HepG2 (cell line): ENCODE data around the gene CFL1. TPM values are rescaled to one million over a fixed set of nuclear protein-coding genes. Genes with fewer than 3 reads are reported as not detected.

Source experiments
- DDIT3 ChIP-seq: sonication (generic); formaldehyde crosslinking; IDR thresholded peaks from 2 replicates; pipeline ENCODE4 v1.4.0; 2020; ENCODE audit warnings: mild to moderate bottlenecking, missing genetic modification reagents
- E2F1 ChIP-seq: sonication (generic); formaldehyde crosslinking; IDR thresholded peaks from 2 replicates; pipeline ENCODE4 v1.5.0; 2020; ENCODE audit warnings: missing genetic modification reagents
- HIC2 ChIP-seq: sonication (generic); formaldehyde crosslinking; IDR thresholded peaks from 2 replicates; pipeline ENCODE4 v1.9.0; 2022; ENCODE audit warnings: low read depth, missing genetic modification reagents
- RBM39 ChIP-seq: fragments of 200-400 bp; formaldehyde crosslinking; IDR thresholded peaks from one replicate; pipeline ENCODE4 v1.6.1; 2018; ENCODE audit warnings: antibody characterized with exemption, mild to moderate bottlenecking, low read depth, low read length; ENCODE audit not compliant: poor library complexity, severe bottlenecking
- TBL1XR1 ChIP-seq: fragments of 150-350 bp; IDR thresholded peaks from 2 replicates; pipeline ENCODE4 v1.6.1; 2014; ENCODE audit warnings: borderline replicate concordance, low read length; ENCODE audit not compliant: partially characterized antibody
- TOE1 ChIP-seq: sonication (generic); formaldehyde crosslinking; IDR thresholded peaks from 2 replicates; pipeline ENCODE4 v1.4.0; 2020; ENCODE audit warnings: mild to moderate bottlenecking, missing genetic modification reagents
- ZBTB25 ChIP-seq: IDR thresholded peaks from 2 replicates; pipeline ENCODE4 v1.6.1; 2018; ENCODE audit warnings: missing genetic modification reagents
- ZNF224 ChIP-seq: sonication (generic); formaldehyde crosslinking; IDR thresholded peaks from 2 replicates; pipeline ENCODE4 v1.5.0; 2020; ENCODE audit warnings: mild to moderate bottlenecking, missing genetic modification reagents
- ZNF343 ChIP-seq: sonication (generic); formaldehyde crosslinking; IDR thresholded peaks from 2 replicates; pipeline ENCODE4 v1.4.0; 2020; ENCODE audit warnings: mild to moderate bottlenecking, missing genetic modification reagents
- ZNF362 ChIP-seq: sonication (generic); formaldehyde crosslinking; IDR thresholded peaks from 2 replicates; pipeline ENCODE4 v1.4.0; 2020; ENCODE audit warnings: missing genetic modification reagents, mild to moderate bottlenecking, borderline replicate concordance
- ZNF556 ChIP-seq: sonication (generic); formaldehyde crosslinking; IDR thresholded peaks from 2 replicates; pipeline ENCODE4 v1.4.0; 2020; ENCODE audit warnings: mild to moderate bottlenecking, missing genetic modification reagents, borderline replicate concordance
- ZNF557 ChIP-seq: sonication (generic); formaldehyde crosslinking; IDR thresholded peaks from 2 replicates; pipeline ENCODE4 v1.4.0; 2020; ENCODE audit warnings: missing genetic modification reagents
- ZNF563 ChIP-seq: sonication (generic); formaldehyde crosslinking; IDR thresholded peaks from 2 replicates; pipeline ENCODE4 v1.8.0; 2022; ENCODE audit warnings: mild to moderate bottlenecking, moderate library complexity, missing genetic modification reagents
- ZSCAN5A ChIP-seq: sonication (generic); formaldehyde crosslinking; IDR thresholded peaks from 2 replicates; pipeline ENCODE4 v1.8.0; 2022; ENCODE audit warnings: mild to moderate bottlenecking, missing genetic modification reagents, borderline replicate concordance
- ZZZ3 ChIP-seq: sonication (generic); formaldehyde crosslinking; IDR thresholded peaks from 2 replicates; pipeline ENCODE4 v1.4.0; 2020; ENCODE audit warnings: missing genetic modification reagents, mild to moderate bottlenecking, borderline replicate concordance
- polyA plus RNA-seq, 8 experiments: library from polyadenylated mRNA; depleted of rRNA in 3 of 8; stranded (reverse) in 7 of 8; unstranded in 1 of 8; fragments of >200 nt; fragmentation: Illumina TruSeq in 4 of 8; extraction: Trizol in 4 of 8; gene quantifications; 2 replicates each; pipeline versions ENCODE4 v1.2.1 to v1.2.3, GENCODE V29; 2011 to 2016; ENCODE audit warnings: low read depth in 4 of 8, missing spikeins in 1 of 8, mixed read lengths in 1 of 8; ENCODE audit not compliant: insufficient read depth in 1 of 8
- total RNA-seq, 5 experiments: library from RNA; depleted of rRNA; stranded (reverse); fragments of >200 nt; fragmentation: Illumina TruSeq; extraction: Trizol; gene quantifications; 2 replicates each; pipeline ENCODE4 v1.2.3, GENCODE V29; 2016; ENCODE audit warnings: low read depth in 1 of 5

Gene CFL1
- total and polyA plus RNA-seq, 2 of the 13 experiments (the other 11 are each of a cell fraction or from before 2014, with no cell fraction given): 379 to 383 TPM

- no peak for TF ChIP-seq HIC2 (CRISPR knock-in tag)
- no peak for TF ChIP-seq ZSCAN5A
- TF ChIP-seq TOE1 (CRISPR knock-in tag): no peak
- no peak for TF ChIP-seq E2F1 (CRISPR knock-in tag)
- no peak for TF ChIP-seq ZNF343
- no peak for TF ChIP-seq ZZZ3 (CRISPR knock-in tag)
- peak; percentile 85 for TF ChIP-seq ZNF362 (CRISPR knock-in tag)
- TF ChIP-seq ZBTB25 (CRISPR knock-in tag): no peak
- TF ChIP-seq ZNF557: no peak
- no peak for TF ChIP-seq ZNF563
- no peak for TF ChIP-seq ZNF224 (CRISPR knock-in tag)
- TF ChIP-seq ZNF556 (CRISPR knock-in tag): no peak
- TF ChIP-seq RBM39: no peak
- no peak for TF ChIP-seq DDIT3 (CRISPR knock-in tag)
- TF ChIP-seq TBL1XR1: no peak
- TF ChIP-seq, all 625 proteins: peak for 7
These were observed 10.2 kb downstream of the CFL1 start (continued) for GRCh38 chr11:65847746-65848145.
